Activated CD8-positive, alpha-beta memory T cell treated with anti-CD3 and anti-CD28 coated beads, Interleukin-2, amount 50 U/mL, for 24 hours (primary cell): ENCODE results near the gene ALDH1B1.
"Not testable (repeated sequence)": the region's sequence is repeated elsewhere in the genome, so short reads cannot be mapped to it uniquely, and the experiment has no call there.

ENCODE experiments used
- DNase-seq: peaks from one replicate; pipeline ENCODE4 v3.0.0-alpha.2; 2020; ENCODE audit errors: extremely low read depth

ALDH1B1 gene

GRCh38 chr9:38387066-38387465 is 5.4 kb upstream of the ALDH1B1 start:
- no peak for DNase-seq

- DNase-seq, result no peak
Observed at GRCh38 chr9:38387751-38388150, 4.8 kb upstream of the ALDH1B1 start.

GRCh38 chr9:38388283-38389223 is 3.9 kb upstream of the ALDH1B1 start:
- no peak for DNase-seq

GRCh38 chr9:38389313-38389712 is 3.2 kb upstream of the ALDH1B1 start:
- DNase-seq, result no peak

GRCh38 chr9:38390442-38390841 is 2.1 kb upstream of the ALDH1B1 start:
- DNase-seq, result no peak

GRCh38 chr9:38390851-38391250 is 1.7 kb upstream of the ALDH1B1 start:
- DNase-seq, result no peak

GRCh38 chr9:38391278-38392118 is 1.0 kb upstream of the ALDH1B1 start:
- no peak for DNase-seq

GRCh38 chr9:38393128-38393796 is 760 bp downstream of the ALDH1B1 start:
- no peak for DNase-seq

- DNase-seq, result no peak
Observed at GRCh38 chr9:38394416-38394815, 1.9 kb downstream of the ALDH1B1 start.

- DNase-seq, result no peak
Observed at GRCh38 chr9:38395653-38396370, 3.3 kb downstream of the ALDH1B1 start.

GRCh38 chr9:38396371-38396671 is 3.8 kb downstream of the ALDH1B1 start:
- DNase-seq, result no peak

GRCh38 chr9:38399191-38399590 is 6.7 kb downstream of the ALDH1B1 start:
- not testable (repeated sequence) for DNase-seq

GRCh38 chr9:38401994-38402393 is 9.5 kb downstream of the ALDH1B1 start:
- DNase-seq, result no peak

- DNase-seq, result no peak
Observed at GRCh38 chr9:38404314-38404713, 11.8 kb downstream of the ALDH1B1 start.

- DNase-seq, result no peak
Observed at GRCh38 chr9:38405785-38406184, 13.3 kb downstream of the ALDH1B1 start.

- DNase-seq, result no peak
Observed at GRCh38 chr9:38406476-38407186, 14.1 kb downstream of the ALDH1B1 start.

- DNase-seq, result no peak
Observed at GRCh38 chr9:38408719-38409118, 16.2 kb downstream of the ALDH1B1 start.

GRCh38 chr9:38412751-38413150 is 20.2 kb downstream of the ALDH1B1 start:
- DNase-seq, result no peak

- no peak for DNase-seq
Observed at GRCh38 chr9:38413283-38413682, 20.8 kb downstream of the ALDH1B1 start.

- no peak for DNase-seq
Observed at GRCh38 chr9:38414040-38414723, 21.7 kb downstream of the ALDH1B1 start.
